GM18867 (cell line): ENCODE measurements around the gene REEP6.
"Not testable (repeated sequence)": the region's sequence is repeated elsewhere in the genome, so short reads cannot be mapped to it uniquely, and the experiment has no call there.

Experiments
- ATAC-seq: cut with Tn5 transposase; IDR thresholded peaks from one replicate; pipeline ENCODE4 v1.9.1; 2021; ENCODE audit warnings: mild to moderate bottlenecking, moderate library complexity; ENCODE audit not compliant: unreplicated experiment

Gene REEP6

GRCh38 chr19:1505991-1506881 is 15.3 kb downstream of the REEP6 start:
- no peak for ATAC-seq

- ATAC-seq, result no peak
Observed at GRCh38 chr19:1507192-1507660, 16.2 kb downstream of the REEP6 start.

GRCh38 chr19:1507763-1508506 is 17.0 kb downstream of the REEP6 start:
- no peak for ATAC-seq

GRCh38 chr19:1508507-1508856 is 17.5 kb downstream of the REEP6 start:
- no peak for ATAC-seq

- ATAC-seq, result no peak
Observed at GRCh38 chr19:1509602-1510441, 18.8 kb downstream of the REEP6 start.

GRCh38 chr19:1510442-1510806 is 19.4 kb downstream of the REEP6 start:
- ATAC-seq, result no peak

GRCh38 chr19:1510807-1511206 is 19.8 kb downstream of the REEP6 start:
- ATAC-seq, result no peak

GRCh38 chr19:1511318-1512317 is 20.6 kb downstream of the REEP6 start:
- ATAC-seq, result no peak

GRCh38 chr19:1512671-1513498 is 21.9 kb downstream of the REEP6 start, which contains the start of gene ADAMTSL5:
TSS of gene ADAMTSL5 (minus strand) at chr19:1513019. CDS start at chr19:1510943, 2,076 bp downstream.
- ATAC-seq, result no peak

GRCh38 chr19:1513499-1514294 is 22.7 kb downstream of the REEP6 start:
- ATAC-seq, result no peak

- ATAC-seq, result no peak
Observed at GRCh38 chr19:1514295-1514661, 23.3 kb downstream of the REEP6 start.

GRCh38 chr19:1514986-1515721 is 24.2 kb downstream of the REEP6 start:
- no peak for ATAC-seq

- no peak for ATAC-seq
Observed at GRCh38 chr19:1516395-1516753, 25.4 kb downstream of the REEP6 start.

GRCh38 chr19:1518471-1518870 is 27.5 kb downstream of the REEP6 start:
- no peak for ATAC-seq

GRCh38 chr19:1519802-1520201 is 28.8 kb downstream of the REEP6 start:
- ATAC-seq, result not testable (repeated sequence)

GRCh38 chr19:1520203-1520780 is 29.3 kb downstream of the REEP6 start:
- ATAC-seq, result no peak

GRCh38 chr19:1521636-1522035 is 30.7 kb downstream of the REEP6 start:
- no peak for ATAC-seq
